KMS-11 (cell line): ENCODE results near the gene VAT1L.

Experiments used
- H2AFZ ChIP-seq: fragments of 200-600 bp; sonication (generic); 2 replicates; pipeline ENCODE4 v1.6.1; 2016; ENCODE audit warnings: antibody characterized with exemption, mixed run types, low read depth
- H3K27ac ChIP-seq: fragments of 200-600 bp; sonication (generic); 2 replicates; pipeline ENCODE4 v1.6.1; 2016; ENCODE audit warnings: mild to moderate bottlenecking, mixed run types
- H3K27me3 ChIP-seq: fragments of 200-600 bp; sonication (generic); 2 replicates; pipeline ENCODE4 v1.6.1; 2017; ENCODE audit warnings: mild to moderate bottlenecking, low read depth, mixed run types, moderate library complexity; ENCODE audit not compliant: insufficient read depth
- H3K36me3 ChIP-seq: fragments of 200-600 bp; sonication (generic); 2 replicates; pipeline ENCODE4 v1.6.1; 2017; ENCODE audit warnings: mild to moderate bottlenecking, mixed run types; ENCODE audit not compliant: insufficient read depth
- H3K4me1 ChIP-seq: fragments of 200-600 bp; sonication (generic); 2 replicates; pipeline ENCODE4 v1.6.1; 2016; ENCODE audit warnings: mild to moderate bottlenecking, low read depth, mixed run types; ENCODE audit not compliant: poor library complexity, severe bottlenecking
- H3K4me2 ChIP-seq: fragments of 200-600 bp; sonication (generic); 2 replicates; pipeline ENCODE4 v1.7.0; 2016; ENCODE audit warnings: mild to moderate bottlenecking, mixed run types
- H3K4me3 ChIP-seq: fragments of 200-600 bp; sonication (generic); IDR thresholded peaks from 2 replicates; pipeline ENCODE4 v1.6.1; 2017; ENCODE audit warnings: low read depth, low read length, mixed read lengths; ENCODE audit not compliant: insufficient read depth
- H3K79me2 ChIP-seq: fragments of 200-600 bp; sonication (generic); 2 replicates; pipeline ENCODE4 v1.6.1; 2016; ENCODE audit warnings: low read depth, mixed run types; ENCODE audit not compliant: insufficient read depth
- H3K9ac ChIP-seq: fragments of 200-600 bp; sonication (generic); 2 replicates; pipeline ENCODE4 v1.6.1; 2016; ENCODE audit warnings: mild to moderate bottlenecking, mixed run types
- H4K20me1 ChIP-seq: fragments of 200-600 bp; sonication (generic); 2 replicates; pipeline ENCODE4 v1.6.1; 2016; ENCODE audit warnings: mild to moderate bottlenecking, mixed run types; ENCODE audit not compliant: insufficient read depth
- CTCF ChIP-seq: fragments of 200-600 bp; sonication (generic); conservative IDR thresholded peaks from 2 replicates; pipeline ENCODE4 v1.6.1; 2017; ENCODE audit warnings: low read depth, mild to moderate bottlenecking, antibody characterized with exemption, low read length, moderate library complexity, mixed read lengths

The VAT1L gene

GRCh38 chr16:77777745-77778144, 10.6 kb upstream of the VAT1L start:
- Histone ChIP-seq H3K4me1 (no peaks in the 10 kb centered on the region), H4K20me1 (no peaks in the 10 kb centered on the region), H3K4me3 (no peak overlapping the region), H3K79me2 (no peaks in the 10 kb centered on the region), H3K36me3 (no peaks in the 10 kb centered on the region), H3K9ac (no peak overlapping the region), H2AFZ (no peak overlapping the region), H3K27me3 (no peaks in the 10 kb centered on the region), H3K4me2 (no peak overlapping the region), H3K27ac (no peak overlapping the region)
- TF ChIP-seq CTCF, result no peak

GRCh38 chr16:77780378-77780837, 8.0 kb upstream of the VAT1L start:
- Histone ChIP-seq H3K9ac (no peak overlapping the region), H3K79me2 (no peaks in the 10 kb centered on the region), H3K27ac (no peak overlapping the region), H3K4me2 (no peak overlapping the region), H4K20me1 (no peaks in the 10 kb centered on the region), H3K4me3 (no peak overlapping the region), H3K4me1 (no peaks in the 10 kb centered on the region), H3K27me3 (no peaks in the 10 kb centered on the region), H2AFZ (no peak overlapping the region), H3K36me3 (no peaks in the 10 kb centered on the region)
- no peak for TF ChIP-seq CTCF

- H3K4me1 ChIP-seq, result no peaks in the 10 kb centered on the region
- no peaks in the 10 kb centered on the region for H3K27me3 ChIP-seq
- H2AFZ ChIP-seq, result no peak overlapping the region
- H4K20me1 ChIP-seq, result no peaks in the 10 kb centered on the region
- no peak for TF ChIP-seq CTCF
- no peak overlapping the region for H3K27ac ChIP-seq
- H3K36me3 ChIP-seq, result no peaks in the 10 kb centered on the region
- H3K79me2 ChIP-seq, result no peaks in the 10 kb centered on the region
- no peak overlapping the region for H3K9ac ChIP-seq
- H3K4me3 ChIP-seq, result no peak overlapping the region
- no peak overlapping the region for H3K4me2 ChIP-seq
Observed at GRCh38 chr16:77781091-77781490, 7.3 kb upstream of the VAT1L start.

- H4K20me1 ChIP-seq, result no peaks in the 10 kb centered on the region
- no peaks in the 10 kb centered on the region for H3K36me3 ChIP-seq
- no peak overlapping the region for H3K27ac ChIP-seq
- no peak overlapping the region for H3K4me3 ChIP-seq
- H3K27me3 ChIP-seq, result no peaks in the 10 kb centered on the region
- no peaks in the 10 kb centered on the region for H3K4me1 ChIP-seq
- TF ChIP-seq CTCF, result peak; percentile 33; the same call in 1 of the 2 replicates
- H3K79me2 ChIP-seq, result no peaks in the 10 kb centered on the region
- no peak overlapping the region for H2AFZ ChIP-seq
- no peak overlapping the region for H3K9ac ChIP-seq
- no peak overlapping the region for H3K4me2 ChIP-seq
Observed at GRCh38 chr16:77782694-77783093, 5.7 kb upstream of the VAT1L start.
